Stomach (tissue), 4 donors: ENCODE data around the gene BMAL2.

Experiments
- EP300 ChIP-seq: sonication (generic); formaldehyde crosslinking; IDR thresholded peaks from one replicate; pipeline ENCODE4 v1.6.1; 2017; ENCODE audit warnings: antibody characterized with exemption
- POLR2A ChIP-seq, 4 donors: fragments of 450-650 bp; IDR thresholded peaks; one replicate each; pipeline ENCODE4 v1.6.1; 2016; ENCODE audit warnings: antibody characterized with exemption in 4 of 4, control low read depth in 2 of 4, mild to moderate bottlenecking in 1 of 4, moderate library complexity in 1 of 4
- POLR2AphosphoS5 ChIP-seq, 3 donors: sonication (generic); formaldehyde crosslinking; IDR thresholded peaks; one replicate each; pipeline ENCODE4 v1.6.1; 2016; ENCODE audit warnings: antibody characterized with exemption in 3 of 3
- TF ChIP-seq, protein P1 (sequence below), 7 experiments: fragments of 450-650 bp in 4 of 7; fragments of 200-600 bp in 3 of 7; sonication (generic) in 3 of 7; IDR thresholded peaks; one replicate each; pipeline ENCODE4 v1.5.1; 2016 to 2019; ENCODE audit warnings: antibody characterized with exemption in 7 of 7, control low read depth in 2 of 7, mild to moderate bottlenecking in 1 of 7

DNA sequence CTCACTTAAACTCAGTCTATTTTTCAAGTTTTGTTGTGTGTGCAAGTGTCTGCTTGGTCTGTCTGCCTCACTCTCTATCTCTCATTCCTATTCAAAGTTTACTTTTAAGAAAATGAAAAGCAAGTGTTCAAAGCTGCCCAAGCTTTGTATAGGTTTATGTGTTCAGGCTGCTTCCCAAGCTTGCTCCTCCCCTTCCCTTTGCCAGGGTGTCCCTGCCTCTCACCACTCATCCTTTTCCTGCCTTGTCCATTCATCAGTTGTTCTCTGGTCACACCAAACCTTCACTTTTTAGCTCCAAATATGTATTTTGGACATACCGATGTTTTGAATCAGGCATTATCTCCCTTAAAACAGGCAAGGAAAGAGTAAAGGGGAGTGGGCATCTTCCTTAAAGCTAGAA lies 47.2 kb upstream of the BMAL2 start:
- TF ChIP-seq, protein P1, sequence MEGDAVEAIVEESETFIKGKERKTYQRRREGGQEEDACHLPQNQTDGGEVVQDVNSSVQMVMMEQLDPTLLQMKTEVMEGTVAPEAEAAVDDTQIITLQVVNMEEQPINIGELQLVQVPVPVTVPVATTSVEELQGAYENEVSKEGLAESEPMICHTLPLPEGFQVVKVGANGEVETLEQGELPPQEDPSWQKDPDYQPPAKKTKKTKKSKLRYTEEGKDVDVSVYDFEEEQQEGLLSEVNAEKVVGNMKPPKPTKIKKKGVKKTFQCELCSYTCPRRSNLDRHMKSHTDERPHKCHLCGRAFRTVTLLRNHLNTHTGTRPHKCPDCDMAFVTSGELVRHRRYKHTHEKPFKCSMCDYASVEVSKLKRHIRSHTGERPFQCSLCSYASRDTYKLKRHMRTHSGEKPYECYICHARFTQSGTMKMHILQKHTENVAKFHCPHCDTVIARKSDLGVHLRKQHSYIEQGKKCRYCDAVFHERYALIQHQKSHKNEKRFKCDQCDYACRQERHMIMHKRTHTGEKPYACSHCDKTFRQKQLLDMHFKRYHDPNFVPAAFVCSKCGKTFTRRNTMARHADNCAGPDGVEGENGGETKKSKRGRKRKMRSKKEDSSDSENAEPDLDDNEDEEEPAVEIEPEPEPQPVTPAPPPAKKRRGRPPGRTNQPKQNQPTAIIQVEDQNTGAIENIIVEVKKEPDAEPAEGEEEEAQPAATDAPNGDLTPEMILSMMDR (IDR thresholded peaks at IDR 0.05): no peak
- TF ChIP-seq POLR2AphosphoS5 (IDR thresholded peaks at IDR 0.05) (no peak), POLR2A (IDR thresholded peaks at IDR 0.05) (no peak), EP300 (no peak)
